Measurements from ENCODE around the gene LPIN1.
A peak's percentile ranks its signal among the peaks of the same experiment; 100 is the strongest.

The LPIN1 gene

GRCh38 chr2:11775384-11775783 lies 29.0 kb downstream of the LPIN1 start:
- DNase-seq (ENCODE audit: low read depth in 2 of 2) = peak in 1 of 2 donors; percentile 61
- no peak overlapping the region for H3K4me3 ChIP-seq (replicated peaks in 1 of 2; ENCODE audit: low read depth in 2 of 2, low read length in 2 of 2)
- no peak for TF ChIP-seq CTCF (IDR thresholded peaks at IDR 0.05; ENCODE audit: low read depth, low read length)

GRCh38 chr2:11777066-11777782 lies 30.8 kb downstream of the LPIN1 start:
- no peak for DNase-seq (ENCODE audit: low read depth in 2 of 2)
- no peak for TF ChIP-seq CTCF (IDR thresholded peaks at IDR 0.05; ENCODE audit: low read depth, low read length)
- no peak overlapping the region for H3K4me3 ChIP-seq (replicated peaks in 1 of 2; ENCODE audit: low read depth in 2 of 2, low read length in 2 of 2)

DNA sequence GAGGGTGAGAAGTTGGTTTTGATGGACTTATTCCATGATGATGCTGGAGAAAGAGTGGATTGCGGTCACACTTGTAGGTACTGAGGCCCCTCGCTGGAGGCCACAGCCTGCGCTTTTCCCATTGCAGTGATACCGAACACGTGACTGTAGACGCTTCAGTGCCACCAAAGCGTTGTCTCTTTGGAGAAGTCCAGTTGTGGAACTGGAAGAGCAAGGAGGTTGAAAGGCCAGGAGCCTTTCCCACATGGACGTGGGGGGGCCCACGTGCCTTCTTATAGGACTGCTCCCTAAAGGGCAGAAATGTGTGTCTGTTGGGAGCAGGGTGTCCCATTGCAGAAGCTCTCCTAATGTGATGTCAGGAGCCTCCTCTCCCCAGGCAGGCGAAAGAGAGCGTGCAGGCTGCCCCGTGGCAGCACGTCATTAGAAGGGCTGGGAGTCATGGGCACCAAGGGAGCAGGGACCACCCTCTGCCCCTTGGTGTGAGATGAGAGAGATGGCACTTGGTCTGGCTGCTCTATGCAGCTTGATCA lies 31.5 kb downstream of the LPIN1 start:
- no peak overlapping the region for H3K4me3 ChIP-seq (replicated peaks in 1 of 2; ENCODE audit: low read depth in 2 of 2, low read length in 2 of 2)
- no peak for DNase-seq (ENCODE audit: low read depth in 2 of 2)
- no peak for TF ChIP-seq CTCF (IDR thresholded peaks at IDR 0.05; ENCODE audit: low read depth, low read length)

GRCh38 chr2:11778416-11778815 lies 32.0 kb downstream of the LPIN1 start:
- no peak for DNase-seq (ENCODE audit: low read depth in 2 of 2)
- TF ChIP-seq CTCF (IDR thresholded peaks at IDR 0.05; ENCODE audit: low read depth, low read length) = no peak
- no peak overlapping the region for H3K4me3 ChIP-seq (replicated peaks in 1 of 2; ENCODE audit: low read depth in 2 of 2, low read length in 2 of 2)

DNA sequence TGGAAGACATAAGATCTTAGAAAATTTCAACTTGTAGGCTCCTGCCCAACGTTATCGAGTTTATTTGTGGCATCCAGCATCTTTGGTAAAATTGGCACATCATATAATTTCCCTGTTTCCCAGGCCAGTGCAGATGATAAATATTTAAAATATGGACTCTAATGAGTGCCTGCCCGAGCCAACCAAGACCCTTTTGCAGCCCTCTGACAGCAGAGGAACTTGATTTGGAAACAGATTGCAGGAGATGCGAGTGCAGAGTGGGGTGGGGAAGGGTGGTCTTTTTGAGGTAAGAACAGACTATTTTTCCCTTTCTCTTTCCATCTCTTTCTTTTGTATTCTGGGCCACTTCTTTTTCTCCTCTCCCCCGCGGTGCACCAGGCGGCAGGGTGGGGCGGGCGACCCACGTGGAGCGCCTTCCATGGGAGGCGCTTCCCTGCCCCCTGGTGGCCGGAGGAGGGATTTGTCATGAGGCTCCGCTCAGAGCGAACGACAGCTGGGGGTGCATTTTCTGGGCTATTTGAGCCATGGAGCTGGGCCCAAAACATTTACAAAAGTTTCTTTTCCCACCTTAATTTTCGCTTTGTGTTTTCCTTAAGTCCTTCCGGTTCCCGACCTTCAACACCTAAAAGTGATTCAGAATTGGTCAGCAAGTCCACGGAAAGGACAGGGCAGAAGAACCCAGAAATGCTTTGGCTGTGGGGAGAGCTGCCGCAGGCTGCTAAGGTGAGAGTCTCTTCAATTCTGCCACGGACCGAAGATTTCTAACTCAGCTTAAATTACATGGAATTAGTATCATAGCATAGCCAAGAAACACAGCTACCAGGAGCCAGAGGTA lies 32.7 kb downstream of the LPIN1 start:
- H3K4me3 ChIP-seq (replicated peaks in 1 of 2; ENCODE audit: low read depth in 2 of 2, low read length in 2 of 2) = no peak overlapping the region

GRCh38 chr2:11781602-11782001 lies 35.2 kb downstream of the LPIN1 start:
- DNase-seq (ENCODE audit: low read depth in 2 of 2) = no peak
- no peak for TF ChIP-seq CTCF (IDR thresholded peaks at IDR 0.05; ENCODE audit: low read depth, low read length)
- no peak overlapping the region for H3K4me3 ChIP-seq (replicated peaks in 1 of 2; ENCODE audit: low read depth in 2 of 2, low read length in 2 of 2)

More for the DNA sequence above, 32.7 kb downstream of the LPIN1 start:
- DNase-seq (ENCODE audit: low read depth in 2 of 2) = peak; percentile 71 to 75
- peak; percentile 89 for TF ChIP-seq CTCF (IDR thresholded peaks at IDR 0.05; ENCODE audit: low read depth, low read length)
